ENCODE data around the gene NEURL4.

The NEURL4 gene

GRCh38 chr17:7295230-7296180 lies 33.6 kb downstream of the NEURL4 start:
- DNase-seq, result no peak

GRCh38 chr17:7294614-7295153 lies 34.5 kb downstream of the NEURL4 start, which contains the start of gene YBX2:
Gene YBX2, minus strand, starts transcription at chr17:7294639. Its CDS starts 139 bp downstream, at chr17:7294500.
- peak; percentile 15 for DNase-seq

DNA sequence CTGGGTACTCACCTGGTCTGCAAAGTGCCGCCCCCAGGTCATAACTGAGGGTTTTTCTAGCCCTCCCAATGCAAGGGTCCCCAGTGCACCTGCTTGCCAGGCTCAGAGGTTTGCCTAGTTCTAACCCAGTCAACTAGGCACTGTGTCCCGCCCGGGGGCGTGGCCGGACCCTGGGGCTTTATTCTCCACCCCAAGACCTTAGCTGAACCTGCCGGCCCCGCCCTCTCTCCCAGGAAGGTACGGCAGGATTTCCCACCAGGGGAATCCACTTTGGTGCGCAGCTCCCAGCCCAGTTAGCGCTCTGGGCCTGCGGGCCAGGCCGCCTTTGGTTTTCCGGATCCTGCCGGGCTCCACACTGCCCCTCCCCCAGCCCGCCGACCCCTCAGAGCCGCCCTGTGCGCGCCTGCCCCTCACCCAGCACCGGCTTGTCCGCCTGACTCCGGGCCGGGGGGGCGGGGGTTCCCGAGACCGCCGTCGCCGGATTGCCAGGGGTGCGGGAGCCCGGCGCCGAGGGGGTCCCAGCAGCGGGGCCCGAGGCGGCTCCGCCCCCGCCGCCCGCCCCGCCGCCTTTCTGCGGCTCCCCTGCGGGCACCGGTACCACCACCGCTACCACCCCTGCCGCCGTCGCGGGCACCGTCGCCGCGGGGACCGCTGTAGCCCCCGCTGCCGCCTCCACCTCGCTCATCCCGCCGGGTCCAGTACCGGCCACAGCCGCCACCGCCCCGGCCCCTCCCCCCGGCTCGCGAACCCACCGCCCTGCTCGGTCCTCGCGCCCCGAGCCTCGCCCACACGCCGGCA lies 35.1 kb downstream of the NEURL4 start:
- no peak for DNase-seq

DNA sequence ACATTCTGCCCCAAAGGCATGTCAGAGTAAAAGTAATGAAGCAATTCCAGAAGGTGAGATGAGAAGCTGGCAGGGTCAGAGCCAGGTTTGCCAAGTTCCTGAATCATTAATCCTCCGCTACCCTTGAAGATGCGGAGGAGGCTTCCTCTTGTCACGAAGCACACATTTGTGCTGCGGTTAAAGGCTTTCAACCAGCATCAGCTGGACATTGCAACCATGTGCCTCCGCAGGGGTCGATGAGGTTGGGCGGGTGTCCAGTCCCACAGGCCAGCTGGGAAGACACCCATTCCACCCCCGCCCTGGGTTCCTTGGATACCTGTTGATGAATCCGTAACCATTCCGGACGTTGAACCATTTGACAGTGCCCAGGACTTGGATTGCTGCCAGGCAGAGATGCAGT lies 36.0 kb downstream of the NEURL4 start:
- DNase-seq, result no peak

GRCh38 chr17:7292729-7293128 lies 36.4 kb downstream of the NEURL4 start:
- DNase-seq, result no peak

GRCh38 chr17:7292194-7292593 lies 36.9 kb downstream of the NEURL4 start:
- DNase-seq, result no peak

GRCh38 chr17:7290685-7291084 lies 38.5 kb downstream of the NEURL4 start:
- DNase-seq, result no peak

GRCh38 chr17:7290166-7290565 lies 39.0 kb downstream of the NEURL4 start:
- DNase-seq, result no peak

DNA sequence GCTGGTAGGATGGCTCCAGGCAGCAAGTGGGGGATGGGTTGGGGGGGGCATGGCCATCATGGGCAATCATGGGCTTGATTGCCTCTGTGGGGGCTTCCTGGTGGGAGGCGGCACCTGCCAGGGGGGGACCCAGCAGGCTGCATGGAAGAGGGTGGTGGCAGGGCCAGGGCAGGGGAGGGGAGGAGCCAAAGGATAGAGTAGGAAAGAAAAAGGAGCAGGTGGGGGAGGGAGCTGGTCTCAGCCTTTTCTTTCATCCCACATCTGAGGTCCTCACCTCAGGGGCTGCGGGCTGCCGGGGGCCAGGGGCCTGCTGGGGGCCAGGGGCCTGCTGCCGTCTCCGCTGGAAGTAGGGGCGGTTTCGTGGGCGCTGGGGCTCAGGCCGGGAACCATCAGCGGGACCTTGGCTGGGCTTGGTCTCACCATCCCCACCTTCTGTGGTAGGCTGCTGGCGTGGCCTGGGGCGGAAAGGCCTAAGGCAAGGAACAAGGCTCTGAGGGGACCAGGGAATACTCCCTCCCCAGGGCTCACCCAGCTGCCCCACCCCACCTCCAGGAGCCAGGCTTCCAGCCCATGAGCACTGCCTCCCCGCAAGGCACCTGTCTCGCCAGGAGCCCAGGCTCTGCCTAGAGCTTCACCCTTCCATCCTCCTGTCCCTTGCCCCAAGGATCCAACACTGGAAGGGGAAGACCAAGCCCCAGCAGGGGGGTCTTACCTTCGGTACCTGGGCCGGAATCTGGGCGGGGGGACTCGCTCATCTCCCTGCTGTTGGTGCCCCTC lies 39.7 kb downstream of the NEURL4 start:
- no peak for DNase-seq

DNA sequence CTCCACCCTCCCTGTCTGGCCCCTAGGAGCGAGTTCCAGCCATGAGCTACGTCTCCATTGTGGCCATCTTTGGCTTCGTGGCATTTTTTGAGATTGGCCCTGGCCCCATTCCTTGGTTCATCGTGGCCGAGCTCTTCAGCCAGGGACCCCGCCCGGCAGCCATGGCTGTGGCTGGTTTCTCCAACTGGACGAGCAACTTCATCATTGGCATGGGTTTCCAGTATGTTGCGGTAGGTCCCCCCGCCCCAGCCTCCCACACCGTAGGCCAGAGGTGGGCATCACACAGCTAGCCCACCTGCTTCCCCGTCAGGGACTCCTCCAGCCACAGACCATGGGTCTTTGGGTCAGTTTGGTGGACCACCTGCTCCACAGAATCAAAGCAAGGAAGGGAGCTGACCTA lies 43.5 kb downstream of the NEURL4 start:
- no peak for DNase-seq

DNA sequence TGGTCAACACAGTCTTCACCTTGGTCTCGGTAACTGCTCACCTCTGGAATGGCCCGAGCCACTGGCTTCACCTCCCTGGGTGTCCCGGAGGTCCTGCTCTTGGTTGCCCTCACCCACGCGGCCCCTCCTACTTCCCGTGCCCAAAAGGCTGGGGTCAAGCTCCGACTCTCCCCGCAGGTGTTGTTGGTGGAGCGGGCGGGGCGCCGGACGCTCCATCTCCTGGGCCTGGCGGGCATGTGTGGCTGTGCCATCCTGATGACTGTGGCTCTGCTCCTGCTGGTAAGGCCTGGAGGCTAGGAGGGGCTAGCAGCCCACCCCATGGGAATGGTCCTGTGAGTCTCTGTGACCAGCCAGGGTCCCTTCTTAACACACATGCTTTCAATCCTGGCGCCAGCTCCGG lies 44.2 kb downstream of the NEURL4 start:
- no peak for DNase-seq

GRCh38 chr17:7283471-7284216 lies 45.5 kb downstream of the NEURL4 start:
- DNase-seq, result peak; percentile 25

GRCh38 chr17:7282752-7283321 lies 46.3 kb downstream of the NEURL4 start:
- peak; percentile 36 for DNase-seq

DNA sequence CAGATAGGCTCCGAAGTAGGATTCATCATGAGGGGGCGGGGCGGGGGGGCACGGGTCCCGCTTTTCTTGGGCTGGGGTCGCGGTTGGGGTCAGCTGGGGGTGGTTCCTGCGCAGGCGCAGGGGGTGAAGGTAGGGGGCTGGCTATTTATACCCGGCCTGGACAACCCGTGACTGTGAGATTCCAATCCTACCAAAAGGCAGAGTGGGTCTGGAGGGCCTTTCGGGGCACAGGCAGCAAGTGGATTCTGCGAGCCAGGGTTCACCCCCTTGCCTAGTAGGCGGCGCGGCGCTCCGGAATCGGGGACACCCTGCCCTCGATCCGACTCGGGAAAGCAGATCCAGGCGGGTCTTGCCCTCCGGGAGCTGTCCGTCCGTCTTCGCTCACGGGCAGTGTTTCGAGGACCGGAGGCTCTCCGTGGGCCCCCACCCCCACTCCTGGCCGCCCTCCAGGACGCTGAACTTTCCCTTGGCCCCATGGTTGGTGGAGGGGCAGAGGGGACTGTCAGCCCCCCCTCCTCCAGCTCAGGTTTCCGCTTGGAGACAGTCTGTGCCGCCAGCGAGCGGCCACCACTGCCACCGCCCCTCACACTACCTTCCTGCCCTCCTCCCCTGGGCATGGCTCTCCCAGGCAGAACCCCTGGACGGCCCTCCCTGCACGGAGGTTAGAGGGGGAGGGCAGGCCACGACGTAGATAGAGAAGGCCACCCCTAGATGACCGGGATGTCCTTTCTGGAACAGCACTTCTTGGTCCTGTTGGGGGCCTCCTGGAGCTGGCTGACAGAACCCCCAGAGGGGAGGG lies 47.0 kb downstream of the NEURL4 start:
- no peak for DNase-seq

GRCh38 chr17:7281074-7281952 lies 47.8 kb downstream of the NEURL4 start, which contains the start of gene SLC2A4:
Gene SLC2A4, plus strand, starts transcription at chr17:7281718. Its CDS starts 217 bp downstream, at chr17:7281935.
- DNase-seq, result peak; percentile 96

GRCh38 chr17:7280519-7281073 lies 48.5 kb downstream of the NEURL4 start:
- DNase-seq, result peak; percentile 78

DNA sequence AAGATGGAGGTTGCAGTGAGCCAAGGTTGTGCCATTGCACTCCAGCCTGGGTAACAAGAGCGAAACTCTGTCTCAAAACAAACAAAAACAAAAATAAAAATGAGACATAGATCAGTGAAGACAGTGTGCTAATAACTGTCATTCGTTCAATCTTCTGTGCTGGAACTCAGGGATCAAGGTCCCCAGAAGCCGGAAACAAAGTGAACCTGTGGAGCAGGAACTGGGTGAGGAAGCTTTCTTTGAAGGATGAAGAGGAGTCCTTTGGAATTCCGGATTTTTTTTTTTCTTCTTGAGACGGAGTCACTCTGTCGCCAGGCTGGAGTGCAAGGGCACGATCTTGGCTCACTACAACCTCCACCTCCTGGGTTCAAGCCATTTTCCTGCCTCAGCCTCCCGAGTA lies 49.7 kb downstream of the NEURL4 start:
- no peak for DNase-seq

DNA sequence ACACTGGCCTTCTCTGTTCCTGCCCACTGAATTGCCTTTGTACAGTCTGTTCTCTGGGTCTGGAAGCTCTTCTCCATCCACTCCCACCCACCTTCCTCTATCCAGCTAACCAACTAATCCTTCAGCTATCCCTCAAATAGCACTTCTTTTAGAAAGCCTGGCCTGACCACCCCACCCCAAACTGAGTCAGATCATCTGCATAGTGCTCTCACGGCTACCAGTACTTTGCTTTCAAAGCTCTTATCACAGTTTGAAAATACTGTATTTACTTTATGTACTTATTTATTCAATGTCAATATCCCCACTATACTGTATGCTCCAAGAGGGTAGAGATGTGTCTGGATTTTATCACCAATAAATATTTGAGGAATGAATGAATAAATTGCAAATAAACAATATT lies 62.4 kb downstream of the NEURL4 start:
- no peak for DNase-seq
